ENCODE results near the gene GALNT2. TPM values are rescaled to one million over a fixed set of nuclear protein-coding genes. Genes with fewer than 3 reads are reported as not detected.

The GALNT2 gene
- total and polyA plus RNA-seq, 9 donors: 38.6 to 142 (median 83.7) TPM

DNA sequence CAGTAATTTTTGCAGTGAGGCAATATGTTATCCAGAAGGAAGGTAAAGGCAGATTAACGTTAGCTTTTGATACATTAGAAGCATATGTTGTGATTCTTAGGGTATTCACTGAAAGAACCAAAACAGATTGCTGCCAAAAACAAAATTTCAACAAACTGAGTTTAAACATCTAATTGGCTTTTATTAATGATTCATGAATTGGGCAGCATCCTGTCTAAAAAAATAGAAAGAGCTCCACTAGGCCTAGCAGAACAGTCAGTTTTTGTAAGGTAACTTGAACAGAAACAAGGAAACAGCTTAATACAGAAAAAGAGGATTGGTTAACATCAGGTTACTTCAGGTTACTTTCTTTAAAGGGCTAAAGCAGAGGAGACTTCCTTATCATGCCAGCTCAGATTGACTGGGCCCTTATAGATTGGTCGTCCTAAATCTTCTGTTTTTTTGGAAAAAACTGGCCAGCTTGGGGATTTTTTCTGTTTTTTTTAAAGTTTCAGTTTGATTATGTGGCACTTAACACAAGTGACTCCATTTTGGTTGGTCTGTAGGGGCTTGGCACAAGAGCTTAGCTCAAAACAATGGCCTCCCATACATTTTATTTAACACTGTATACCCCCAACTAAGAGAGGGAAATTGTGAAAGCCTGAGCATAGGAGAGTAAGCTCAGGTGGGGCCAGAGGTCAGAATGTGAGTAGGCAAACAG lies 36.8 kb upstream of the GALNT2 start:
- no peak for DNase-seq
- Histone ChIP-seq H3K27ac (no peak overlapping the region), H3K9me3 (peaks cover 0 to 3% of the 10 kb centered on the region in 2 donors), H3K27me3 (no peaks in the 10 kb centered on the region), H3K4me1 (ENCODE audit: insufficient read depth) (no peaks in the 10 kb centered on the region), H3K4me3 (no peak overlapping the region), H3K36me3 (no peaks in the 10 kb centered on the region)
- intact Hi-C loops (cut with DNase I): no loop called here
- TF ChIP-seq EP300 (IDR thresholded peaks at IDR 0.05) (no peak), POLR2A (IDR thresholded peaks at IDR 0.05) (no peak)
- TF ChIP-seq, protein P1, sequence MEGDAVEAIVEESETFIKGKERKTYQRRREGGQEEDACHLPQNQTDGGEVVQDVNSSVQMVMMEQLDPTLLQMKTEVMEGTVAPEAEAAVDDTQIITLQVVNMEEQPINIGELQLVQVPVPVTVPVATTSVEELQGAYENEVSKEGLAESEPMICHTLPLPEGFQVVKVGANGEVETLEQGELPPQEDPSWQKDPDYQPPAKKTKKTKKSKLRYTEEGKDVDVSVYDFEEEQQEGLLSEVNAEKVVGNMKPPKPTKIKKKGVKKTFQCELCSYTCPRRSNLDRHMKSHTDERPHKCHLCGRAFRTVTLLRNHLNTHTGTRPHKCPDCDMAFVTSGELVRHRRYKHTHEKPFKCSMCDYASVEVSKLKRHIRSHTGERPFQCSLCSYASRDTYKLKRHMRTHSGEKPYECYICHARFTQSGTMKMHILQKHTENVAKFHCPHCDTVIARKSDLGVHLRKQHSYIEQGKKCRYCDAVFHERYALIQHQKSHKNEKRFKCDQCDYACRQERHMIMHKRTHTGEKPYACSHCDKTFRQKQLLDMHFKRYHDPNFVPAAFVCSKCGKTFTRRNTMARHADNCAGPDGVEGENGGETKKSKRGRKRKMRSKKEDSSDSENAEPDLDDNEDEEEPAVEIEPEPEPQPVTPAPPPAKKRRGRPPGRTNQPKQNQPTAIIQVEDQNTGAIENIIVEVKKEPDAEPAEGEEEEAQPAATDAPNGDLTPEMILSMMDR (IDR thresholded peaks at IDR 0.05): no peak
- WGBS, 3 donors: 84 to 89% (median 86%) methylated on average over 2 of the region's 2 CpGs

DNA sequence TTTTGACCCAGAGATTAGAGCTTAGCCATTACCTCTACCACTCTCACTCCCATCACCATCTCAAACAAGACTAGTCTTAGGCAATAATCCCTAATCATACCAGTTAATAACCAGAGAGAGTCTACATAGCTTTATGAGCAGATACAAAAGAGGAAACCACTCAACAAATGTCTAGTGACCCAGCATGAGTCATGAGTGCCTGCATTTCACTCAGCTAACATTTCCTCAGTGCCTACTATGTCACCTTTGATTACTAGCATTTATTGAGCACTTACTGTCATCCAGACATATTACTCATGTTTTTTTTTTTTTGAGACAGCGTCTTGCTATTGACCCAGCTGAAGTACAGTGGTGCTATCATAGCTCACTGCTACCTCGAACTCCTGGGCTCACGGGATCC lies 35.9 kb upstream of the GALNT2 start:
- no peak for DNase-seq
- 88 to 94% (median 88%) methylated on average over 3 of the region's 3 CpGs for WGBS, 3 donors

GRCh38 chr1:230032516-230033281 lies 34.3 kb upstream of the GALNT2 start:
- no peak overlapping the region for H3K27ac ChIP-seq
- no peaks in the 10 kb centered on the region for H3K4me1 ChIP-seq (ENCODE audit: insufficient read depth)
- intact Hi-C loops (cut with DNase I): no loop called here
- 79 to 83% (median 80%) methylated on average over 6 of the region's 6 CpGs for WGBS, 3 donors
- no peaks in the 10 kb centered on the region for H3K36me3 ChIP-seq
- H3K4me3 ChIP-seq: no peak overlapping the region
- no peaks in the 10 kb centered on the region for H3K27me3 ChIP-seq
- H3K9me3 ChIP-seq: peaks cover 0 to 3% of the 10 kb centered on the region in 2 donors
- TF ChIP-seq POLR2A (IDR thresholded peaks at IDR 0.05) (no peak), EP300 (IDR thresholded peaks at IDR 0.05) (no peak)
- TF ChIP-seq, protein P1 (IDR thresholded peaks at IDR 0.05): no peak
- no peak for DNase-seq

More for the DNA sequence above, 35.9 kb upstream of the GALNT2 start:
- Histone ChIP-seq H3K36me3 (no peaks in the 10 kb centered on the region), H3K9me3 (peaks cover 0 to 3% of the 10 kb centered on the region in 2 donors), H3K27me3 (no peaks in the 10 kb centered on the region), H3K4me1 (ENCODE audit: insufficient read depth) (no peaks in the 10 kb centered on the region), H3K27ac (no peak overlapping the region), H3K4me3 (no peak overlapping the region)
- TF ChIP-seq, protein P1 (IDR thresholded peaks at IDR 0.05): no peak
- no peak for TF ChIP-seq POLR2A (IDR thresholded peaks at IDR 0.05)
- TF ChIP-seq EP300 (IDR thresholded peaks at IDR 0.05): no peak
- intact Hi-C loops (cut with DNase I): no loop called here

GRCh38 chr1:230037261-230037660 lies 29.8 kb upstream of the GALNT2 start:
- 73 to 86% (median 81%) methylated on average over 3 of the region's 3 CpGs for WGBS, 3 donors
- Histone ChIP-seq H3K36me3 (no peaks in the 10 kb centered on the region), H3K4me1 (ENCODE audit: insufficient read depth) (no peaks in the 10 kb centered on the region), H3K9me3 (peaks cover 0 to 3% of the 10 kb centered on the region in 2 donors), H3K27me3 (no peaks in the 10 kb centered on the region), H3K27ac (no peak overlapping the region), H3K4me3 (no peak overlapping the region)
- intact Hi-C loops (cut with DNase I): no loop called here
- DNase-seq: no peak
- TF ChIP-seq POLR2A (IDR thresholded peaks at IDR 0.05) (no peak), EP300 (IDR thresholded peaks at IDR 0.05) (no peak)
- TF ChIP-seq, protein P1 (IDR thresholded peaks at IDR 0.05): no peak

All from ovary (tissue), 9 donors.